ENCODE results near the gene ETDA.

The ETDA gene

GRCh38 chrX:135273162-135273561 lies 21.3 kb downstream of the ETDA start:
- no peak for TF ChIP-seq CTCF (conservative IDR thresholded peaks at IDR 0.05)
- no peak overlapping the region for H3K27ac ChIP-seq

GRCh38 chrX:135275973-135276372 lies 24.1 kb downstream of the ETDA start:
- no peak overlapping the region for H3K27ac ChIP-seq
- TF ChIP-seq CTCF (conservative IDR thresholded peaks at IDR 0.05), result no peak

- no peak overlapping the region for H3K27ac ChIP-seq
- TF ChIP-seq CTCF (conservative IDR thresholded peaks at IDR 0.05), result no peak
These were observed 35.5 kb downstream of the ETDA start for GRCh38 chrX:135287266-135287823.

- TF ChIP-seq CTCF (conservative IDR thresholded peaks at IDR 0.05), result no peak
- H3K27ac ChIP-seq, result no peak overlapping the region
These were observed 43.5 kb downstream of the ETDA start for GRCh38 chrX:135295238-135295943.

- TF ChIP-seq CTCF (conservative IDR thresholded peaks at IDR 0.05), result no peak
- H3K27ac ChIP-seq, result no peak overlapping the region
These were observed 44.1 kb downstream of the ETDA start for GRCh38 chrX:135295944-135296305.

GRCh38 chrX:135302269-135302873 lies 50.5 kb downstream of the ETDA start:
- no peak for TF ChIP-seq CTCF (conservative IDR thresholded peaks at IDR 0.05)
- no peak overlapping the region for H3K27ac ChIP-seq
